ENCODE measurements around the gene UCK2. TPM values are rescaled to one million over a fixed set of nuclear protein-coding genes. Genes with fewer than 3 reads are reported as not detected.
A peak's percentile ranks its signal among the peaks of the same experiment; 100 is the strongest.
"Not testable (repeated sequence)": the region's sequence is repeated elsewhere in the genome, so short reads cannot be mapped to it uniquely, and the experiment has no call there.

Gene UCK2
- total RNA-seq (2014; rRNA removed; shearing (Covaris generic); ENCODE audit: low replicate concordance), result 75.8 and 130 TPM in 2 replicates

- H3K9me3 ChIP-seq, result no peaks in the 10 kb centered on the region
- DNase-seq, result peak; percentile 93
- H3K27me3 ChIP-seq, result no peaks in the 10 kb centered on the region
- peak within 1 kb of the TSS; percentile 83 for H3K4me3 ChIP-seq
- H3K36me3 ChIP-seq, result peaks cover 9% of the 10 kb centered on the region
Observed at GRCh38 chr1:165827268-165828102, at the start of gene UCK2. UCK2 (plus strand) TSS chr1:165827614; CDS start chr1:165827834, 220 bp downstream.

- DNase-seq, H3K9me3 ChIP-seq, H3K4me3 ChIP-seq, H3K27me3 ChIP-seq: not testable (repeated sequence)
- peaks cover 13% of the 10 kb centered on the region for H3K36me3 ChIP-seq
Observed at GRCh38 chr1:165778197-165778596, 49.2 kb upstream of the UCK2 start.

GRCh38 chr1:165783519-165783918, 43.9 kb upstream of the UCK2 start:
- DNase-seq, result not testable (repeated sequence)

GRCh38 chr1:165787741-165788140, 39.7 kb upstream of the UCK2 start:
- H3K9me3 ChIP-seq, result no peaks in the 10 kb centered on the region
- DNase-seq, result no peak

More at GRCh38 chr1:165783519-165783918, 43.9 kb upstream of the UCK2 start:
- not testable (repeated sequence) for H3K9me3 ChIP-seq, H3K27me3 ChIP-seq, H3K4me3 ChIP-seq, H3K36me3 ChIP-seq

GRCh38 chr1:165793951-165794350, 33.5 kb upstream of the UCK2 start:
- H3K36me3 ChIP-seq, result no peaks in the 10 kb centered on the region
- DNase-seq, result no peak
- no peak overlapping the region for H3K4me3 ChIP-seq
- H3K27me3 ChIP-seq, result peaks cover 3% of the 10 kb centered on the region; the same call in 1 of the 2 replicates
- H3K9me3 ChIP-seq, result no peaks in the 10 kb centered on the region; the same call in 1 of the 2 replicates

More at GRCh38 chr1:165787741-165788140, 39.7 kb upstream of the UCK2 start:
- H3K36me3 ChIP-seq, result no peaks in the 10 kb centered on the region
- H3K4me3 ChIP-seq, result no peak overlapping the region
- H3K27me3 ChIP-seq, result 0 out of 2 replicates have a peak, but pooled peaks cover 3% of the 10 kb centered on the region

- Histone ChIP-seq H3K4me3 (no peak overlapping the region), H3K36me3 (no peaks in the 10 kb centered on the region), H3K27me3 (peaks cover 3% of the 10 kb centered on the region; the same call in 1 of the 2 replicates), H3K9me3 (peaks cover 6% of the 10 kb centered on the region)
- DNase-seq, result no peak
Observed at GRCh38 chr1:165795894-165796293, 31.5 kb upstream of the UCK2 start.

- Histone ChIP-seq H3K27me3 (no peaks in the 10 kb centered on the region), H3K9me3 (peaks cover 6% of the 10 kb centered on the region), H3K36me3 (no peaks in the 10 kb centered on the region), H3K4me3 (no peak overlapping the region)
- DNase-seq, result no peak
Observed at GRCh38 chr1:165799387-165799786, 28.0 kb upstream of the UCK2 start.

- DNase-seq, H3K27me3 ChIP-seq, H3K4me3 ChIP-seq, H3K9me3 ChIP-seq, H3K36me3 ChIP-seq: not testable (repeated sequence)
Observed at GRCh38 chr1:165804513-165804912, 22.9 kb upstream of the UCK2 start.

GRCh38 chr1:165807613-165808012, 19.8 kb upstream of the UCK2 start:
- no peaks in the 10 kb centered on the region for H3K27me3 ChIP-seq
- H3K9me3 ChIP-seq, result no peaks in the 10 kb centered on the region
- no peak for DNase-seq
- no peaks in the 10 kb centered on the region for H3K36me3 ChIP-seq
- no peak overlapping the region for H3K4me3 ChIP-seq

GRCh38 chr1:165815725-165816124, 11.7 kb upstream of the UCK2 start:
- Histone ChIP-seq H3K27me3 (no peaks in the 10 kb centered on the region), H3K4me3 (no peak overlapping the region), H3K36me3 (no peaks in the 10 kb centered on the region), H3K9me3 (peaks cover 2% of the 10 kb centered on the region; the same call in 1 of the 2 replicates)
- DNase-seq, result no peak

GRCh38 chr1:165816157-165816556, 11.3 kb upstream of the UCK2 start:
- H3K27me3 ChIP-seq, result no peaks in the 10 kb centered on the region
- no peaks in the 10 kb centered on the region for H3K36me3 ChIP-seq
- DNase-seq, result no peak
- no peak overlapping the region for H3K4me3 ChIP-seq
- H3K9me3 ChIP-seq, result peaks cover 2% of the 10 kb centered on the region; the same call in 1 of the 2 replicates

- Histone ChIP-seq H3K9me3 (peaks cover 2% of the 10 kb centered on the region; the same call in 1 of the 2 replicates), H3K36me3 (no peaks in the 10 kb centered on the region), H3K27me3 (no peaks in the 10 kb centered on the region), H3K4me3 (no peak overlapping the region)
- no peak for DNase-seq
Observed at GRCh38 chr1:165816826-165817497, 10.5 kb upstream of the UCK2 start.

- H3K27me3 ChIP-seq, result no peaks in the 10 kb centered on the region
- no peak for DNase-seq
- H3K4me3 ChIP-seq, result no peak overlapping the region
- no peaks in the 10 kb centered on the region for H3K36me3 ChIP-seq
- H3K9me3 ChIP-seq, result no peaks in the 10 kb centered on the region
Observed at GRCh38 chr1:165823552-165824268, 3.7 kb upstream of the UCK2 start.

- H3K27me3 ChIP-seq, result no peaks in the 10 kb centered on the region
- H3K9me3 ChIP-seq, result no peaks in the 10 kb centered on the region
- H3K4me3 ChIP-seq, result no peak overlapping the region
- H3K36me3 ChIP-seq, result no peaks in the 10 kb centered on the region
- DNase-seq, result no peak
Observed at GRCh38 chr1:165824269-165824643, 3.2 kb upstream of the UCK2 start.

- peak; percentile 15 for DNase-seq
- Histone ChIP-seq H3K4me3 (peak overlapping the region; percentile 83), H3K9me3 (no peaks in the 10 kb centered on the region), H3K27me3 (no peaks in the 10 kb centered on the region), H3K36me3 (peaks cover 6% of the 10 kb centered on the region)
Observed at GRCh38 chr1:165826565-165827267, 698 bp upstream of the UCK2 start.

- H3K36me3 ChIP-seq, result peaks cover 9% of the 10 kb centered on the region
- peak overlapping the region; percentile 83 for H3K4me3 ChIP-seq
- no peaks in the 10 kb centered on the region for H3K9me3 ChIP-seq
- H3K27me3 ChIP-seq, result no peaks in the 10 kb centered on the region
- DNase-seq, result peak; percentile 68
Observed at GRCh38 chr1:165828103-165828668, 772 bp downstream of the UCK2 start.
